GM23248 (cell line): ENCODE measurements around the gene CCDC97. TPM values are rescaled to one million over a fixed set of nuclear protein-coding genes. Genes with fewer than 3 reads are reported as not detected.

Experiments
- DNase-seq: peaks from one replicate; pipeline ENCODE4 v3.0.0-alpha.2; 2015
- H2AFZ ChIP-seq: fragments of 200-600 bp; sonication (generic); 2 replicates; pipeline ENCODE4 v1.6.1; 2016; ENCODE audit warnings: antibody characterized with exemption
- H3F3A ChIP-seq: fragments of 200-600 bp; sonication (generic); 2 replicates; pipeline ENCODE4 v1.6.1; 2016; ENCODE audit warnings: mild to moderate bottlenecking, antibody characterized with exemption, mixed run types; ENCODE audit not compliant: insufficient read depth
- H3K27ac ChIP-seq: fragments of 200-600 bp; sonication (generic); 2 replicates; pipeline ENCODE4 v1.5.1; 2016; ENCODE audit warnings: mild to moderate bottlenecking
- H3K27me3 ChIP-seq: fragments of 200-600 bp; sonication (generic); replicated peaks from 2 replicates; pipeline ENCODE4 v1.6.1; 2016; ENCODE audit warnings: mild to moderate bottlenecking; ENCODE audit not compliant: insufficient read depth
- H3K36me3 ChIP-seq: fragments of 200-600 bp; sonication (generic); 2 replicates; pipeline ENCODE4 v1.6.1; 2016; ENCODE audit warnings: low read depth, mild to moderate bottlenecking
- H3K4me1 ChIP-seq: fragments of 200-600 bp; sonication (generic); 2 replicates; pipeline ENCODE4 v1.6.1; 2016; ENCODE audit warnings: mild to moderate bottlenecking; ENCODE audit not compliant: insufficient read depth
- H3K4me2 ChIP-seq: fragments of 200-600 bp; sonication (generic); one replicate; pipeline ENCODE4 v1.6.1; 2016; ENCODE audit warnings: mild to moderate bottlenecking; ENCODE audit not compliant: unreplicated experiment
- H3K4me3 ChIP-seq: fragments of 200-600 bp; sonication (generic); 2 replicates; pipeline ENCODE4 v1.5.1; 2016; ENCODE audit warnings: mild to moderate bottlenecking
- H3K79me2 ChIP-seq: fragments of 200-600 bp; sonication (generic); 2 replicates; pipeline ENCODE4 v1.6.1; 2016; ENCODE audit warnings: mild to moderate bottlenecking; ENCODE audit not compliant: insufficient read depth
- H3K9ac ChIP-seq: fragments of 200-600 bp; sonication (generic); 2 replicates; pipeline ENCODE4 v1.6.1; 2016; ENCODE audit warnings: mild to moderate bottlenecking
- H3K9me2 ChIP-seq: fragments of 200-600 bp; sonication (generic); 2 replicates; pipeline ENCODE4 v1.6.1; 2016; ENCODE audit warnings: mixed run types, mild to moderate bottlenecking, moderate library complexity; ENCODE audit not compliant: insufficient read depth
- H3K9me3 ChIP-seq: fragments of 200-600 bp; sonication (generic); one replicate; pipeline ENCODE4 v1.6.1; 2017; ENCODE audit warnings: low read depth
- H4K20me1 ChIP-seq: fragments of 200-600 bp; sonication (generic); 2 replicates; pipeline ENCODE4 v1.6.0; 2016; ENCODE audit not compliant: insufficient read depth
- EZH2 ChIP-seq: fragments of 200-600 bp; sonication (generic); IDR thresholded peaks from 2 replicates; pipeline ENCODE4 v1.6.1; 2018; ENCODE audit warnings: antibody characterized with exemption, mild to moderate bottlenecking; ENCODE audit not compliant: insufficient read depth, poor library complexity, severe bottlenecking
- EZH2phosphoT487 ChIP-seq: fragments of 200-600 bp; sonication (generic); IDR thresholded peaks from 2 replicates; pipeline ENCODE4 v1.6.1; 2018; ENCODE audit warnings: antibody characterized with exemption, moderate library complexity, mild to moderate bottlenecking, low read depth; ENCODE audit not compliant: insufficient read depth
- WGBS, 2 experiments: methylation state at CpG; one replicate each; pipeline ENCODE4 v1.1.6; 2015 to 2017; ENCODE audit warnings: low lambda C conversion rate in 2 of 2, low coverage in 1 of 2; ENCODE audit errors: missing lambda C conversion rate in 2 of 2; 5-methylcytosine and 5-hydroxymethylcytosine counted together
- in situ Hi-C: fragments of 300-500 bp; cut with MboI; formaldehyde crosslinking; loops from 2 replicates; pipeline ENCODE4 v1.15.0; 2020
- polyA plus RNA-seq: library from polyadenylated mRNA; unstranded; fragments of >200 nt; fragmentation: Nextera tagmentation; extraction: Ambion mirVana; gene quantifications from 2 replicates; pipeline ENCODE4 v1.2.1, GENCODE V29; 2016
- total RNA-seq: library from RNA; depleted of rRNA; stranded (reverse); fragments of >200 nt; shearing (Covaris generic); gene quantifications from 2 replicates; pipeline ENCODE4 v1.2.3, GENCODE V29; 2014

CCDC97 gene
- total and polyA plus RNA-seq, 2 experiments from 2014 or later, result 5.2 to 12.3 TPM

DNA sequence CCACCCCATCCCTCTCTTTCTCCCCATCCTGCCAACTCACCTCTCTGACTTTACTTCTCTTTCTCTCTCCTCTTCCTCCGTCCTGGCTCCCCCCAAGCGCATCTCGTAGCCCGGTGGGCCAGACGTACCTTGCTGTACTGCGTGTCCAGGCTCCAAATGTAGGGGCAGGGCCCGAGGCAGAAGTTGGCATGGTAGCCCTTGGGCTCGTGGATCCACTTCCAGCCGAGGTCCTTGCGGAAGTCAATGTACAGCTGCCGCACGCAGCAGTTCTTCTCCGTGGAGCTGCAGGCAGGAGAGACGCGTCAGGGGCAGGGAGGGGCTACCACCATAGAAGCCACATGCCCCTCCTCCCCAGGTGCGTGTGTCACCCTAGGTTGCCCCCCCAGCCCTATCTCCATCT, 22.0 kb downstream of the CCDC97 start:
- no peaks in the 10 kb centered on the region for H3K9me2 ChIP-seq
- no peak for TF ChIP-seq EZH2
- no peak for TF ChIP-seq EZH2phosphoT487
- H3K36me3 ChIP-seq, result peaks cover 24% of the 10 kb centered on the region; the same call in 1 of the 2 replicates

DNA sequence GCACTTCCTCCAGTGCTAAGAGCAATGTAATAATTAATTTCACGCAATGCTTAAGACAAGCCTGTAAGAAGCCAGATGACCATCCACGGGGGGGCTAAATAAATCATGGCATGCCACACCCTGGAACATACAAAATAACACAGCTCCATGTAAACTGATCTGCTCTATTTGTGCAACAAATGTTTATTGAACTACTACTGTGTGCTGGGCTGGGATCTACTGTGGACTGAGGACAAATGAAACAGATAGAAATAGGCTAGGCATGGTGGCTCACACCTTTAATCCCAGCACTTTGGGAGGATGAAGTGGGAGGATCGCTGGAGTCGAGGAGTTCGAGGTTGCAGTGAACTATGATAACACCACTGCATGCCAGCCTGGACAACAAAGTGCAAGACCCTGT, 22.5 kb downstream of the CCDC97 start:
- WGBS, 2 experiments, result 93 to 99% methylated on average over 5 of the region's 5 CpGs
- H3K27me3 ChIP-seq, result no peaks in the 10 kb centered on the region
- H3K36me3 ChIP-seq, result peaks cover 28% of the 10 kb centered on the region; the same call in 1 of the 2 replicates
- H3K27ac ChIP-seq, result no peak overlapping the region
- no peaks in the 10 kb centered on the region for H3K9me2 ChIP-seq
- H3F3A ChIP-seq, result peaks cover 15% of the 10 kb centered on the region
- H3K9me3 ChIP-seq, result no peaks in the 10 kb centered on the region
- in situ Hi-C loops, result no loop called here
- H3K4me2 ChIP-seq, result no peak overlapping the region
- H4K20me1 ChIP-seq, result no peaks in the 10 kb centered on the region
- no peaks in the 10 kb centered on the region for H3K4me1 ChIP-seq
- peaks cover 53% of the 10 kb centered on the region for H3K79me2 ChIP-seq
- TF ChIP-seq EZH2 (no peak), EZH2phosphoT487 (no peak)
- no peak overlapping the region for H2AFZ ChIP-seq
- no peak overlapping the region for H3K4me3 ChIP-seq
- H3K9ac ChIP-seq, result no peak overlapping the region
- no peak for DNase-seq

More for the DNA sequence above, 22.0 kb downstream of the CCDC97 start:
- no peaks in the 10 kb centered on the region for H3K9me3 ChIP-seq
- H3K4me2 ChIP-seq, result no peak overlapping the region
- H3K4me3 ChIP-seq, result no peak overlapping the region
- peaks cover 19% of the 10 kb centered on the region for H3F3A ChIP-seq
- DNase-seq, result no peak
- H3K9ac ChIP-seq, result no peak overlapping the region
- WGBS, 2 experiments, result 91 to 95% methylated on average over 14 to 16 of the region's 16 CpGs
- H3K27me3 ChIP-seq, result no peaks in the 10 kb centered on the region
- H3K79me2 ChIP-seq, result peaks cover 52% of the 10 kb centered on the region
- in situ Hi-C loops, result no loop called here
- H3K4me1 ChIP-seq, result peaks cover 2% of the 10 kb centered on the region; the same call in 1 of the 2 replicates
- H4K20me1 ChIP-seq, result no peaks in the 10 kb centered on the region
- no peak overlapping the region for H2AFZ ChIP-seq
- no peak overlapping the region for H3K27ac ChIP-seq

DNA sequence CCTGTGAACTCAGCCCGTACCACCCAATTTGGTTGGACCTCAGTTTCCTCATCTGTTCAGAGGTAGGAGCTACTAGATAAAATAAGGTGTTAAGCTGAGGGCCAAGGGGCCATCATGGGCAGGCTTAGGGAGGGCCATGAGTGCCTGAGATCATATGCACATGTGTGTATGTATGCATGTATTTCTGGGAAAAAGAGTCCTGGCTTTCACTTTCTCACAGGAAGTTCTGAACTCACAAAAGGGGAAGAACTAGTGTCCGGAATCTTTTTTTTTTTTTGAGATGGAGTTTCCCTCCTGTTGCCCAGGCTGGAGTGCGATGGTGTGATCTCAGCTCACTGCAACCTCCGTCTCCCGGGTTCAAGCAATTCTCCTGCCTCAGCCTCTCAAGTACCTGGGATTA, 24.8 kb downstream of the CCDC97 start:
- Histone ChIP-seq H3K9ac (no peak overlapping the region), H3K36me3 (peaks cover 42% of the 10 kb centered on the region; the same call in 1 of the 2 replicates), H3F3A (peaks cover 15% of the 10 kb centered on the region), H3K27me3 (no peaks in the 10 kb centered on the region), H3K4me3 (no peak overlapping the region), H3K9me3 (no peaks in the 10 kb centered on the region), H3K79me2 (peaks cover 71% of the 10 kb centered on the region), H3K4me2 (no peak overlapping the region), H2AFZ (no peak overlapping the region), H3K27ac (no peak overlapping the region), H4K20me1 (no peaks in the 10 kb centered on the region), H3K9me2 (no peaks in the 10 kb centered on the region), H3K4me1 (no peaks in the 10 kb centered on the region)
- 98 to 100% methylated on average over 5 of the region's 5 CpGs for WGBS, 2 experiments
- in situ Hi-C loops, result no loop called here
- no peak for DNase-seq
- no peak for TF ChIP-seq EZH2phosphoT487
- TF ChIP-seq EZH2, result no peak

DNA sequence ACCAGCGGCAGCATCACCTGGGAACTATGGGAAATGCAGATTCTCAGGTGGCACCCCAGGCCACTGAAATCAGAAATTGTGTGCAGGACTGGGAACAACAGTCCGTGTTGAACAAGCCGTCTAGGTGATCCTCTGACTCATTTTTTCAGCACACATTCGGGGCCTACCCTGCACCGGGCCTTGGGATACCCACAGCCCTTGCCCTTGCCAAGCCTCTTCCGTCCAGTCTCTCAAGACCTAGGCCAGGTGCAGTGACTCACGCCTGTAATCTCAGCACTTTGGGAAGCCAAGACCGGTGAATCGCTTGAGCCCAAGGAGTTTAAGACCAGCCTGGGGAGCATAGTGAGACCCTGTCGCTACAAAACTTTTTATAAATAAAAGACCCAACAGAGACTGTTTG, 25.5 kb downstream of the CCDC97 start:
- H3K27ac ChIP-seq, result no peak overlapping the region
- H3K4me1 ChIP-seq, result no peaks in the 10 kb centered on the region
- H3K4me2 ChIP-seq, result no peak overlapping the region
- no peak for DNase-seq
- no peaks in the 10 kb centered on the region for H4K20me1 ChIP-seq
- in situ Hi-C loops, result no loop called here
- H3K36me3 ChIP-seq, result peaks cover 42% of the 10 kb centered on the region; the same call in 1 of the 2 replicates
- no peaks in the 10 kb centered on the region for H3K9me3 ChIP-seq
- no peak overlapping the region for H2AFZ ChIP-seq
- H3K4me3 ChIP-seq, result no peak overlapping the region
- peaks cover 9% of the 10 kb centered on the region for H3F3A ChIP-seq
- no peaks in the 10 kb centered on the region for H3K27me3 ChIP-seq
- no peak overlapping the region for H3K9ac ChIP-seq
- 91 to 96% methylated on average over 10 of the region's 10 CpGs for WGBS, 2 experiments
- H3K9me2 ChIP-seq, result no peaks in the 10 kb centered on the region
- TF ChIP-seq EZH2phosphoT487, result no peak
- no peak for TF ChIP-seq EZH2
- peaks cover 71% of the 10 kb centered on the region for H3K79me2 ChIP-seq

DNA sequence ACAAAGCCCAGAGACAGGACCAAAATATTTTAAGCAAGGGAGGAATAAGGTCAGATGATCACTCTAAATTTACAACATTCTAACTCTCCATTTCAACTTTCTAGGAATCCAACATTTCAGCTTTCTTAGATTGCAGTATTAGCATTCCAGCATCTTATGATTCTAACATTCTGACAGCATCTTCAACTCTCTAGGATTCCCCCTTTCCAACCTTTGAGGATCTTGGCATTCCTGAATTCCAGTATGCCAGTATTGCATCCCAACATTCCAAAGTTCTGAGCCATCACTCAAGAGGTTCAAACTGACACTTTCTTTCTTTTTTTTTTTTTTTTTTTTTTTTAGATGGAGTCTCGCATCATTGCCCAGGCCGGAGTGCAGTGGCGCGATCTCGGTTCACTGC, 30.0 kb downstream of the CCDC97 start:
- TF ChIP-seq EZH2phosphoT487 (no peak), EZH2 (no peak)
- Histone ChIP-seq H3K4me3 (no peak overlapping the region), H3K36me3 (peaks cover 41% of the 10 kb centered on the region; the same call in 1 of the 2 replicates), H3K9ac (no peak overlapping the region), H3K9me3 (no peaks in the 10 kb centered on the region), H3F3A (peaks cover 3% of the 10 kb centered on the region), H4K20me1 (no peaks in the 10 kb centered on the region), H3K9me2 (no peaks in the 10 kb centered on the region), H3K27ac (no peak overlapping the region), H3K4me2 (no peak overlapping the region), H3K27me3 (no peaks in the 10 kb centered on the region), H3K79me2 (peaks cover 70% of the 10 kb centered on the region), H2AFZ (no peak overlapping the region), H3K4me1 (no peaks in the 10 kb centered on the region)
- in situ Hi-C loops, result no loop called here
- DNase-seq, result peak; percentile 25
- 95 to 99% methylated on average over 5 of the region's 5 CpGs for WGBS, 2 experiments
